NCI-H1105 (cell line): ENCODE results near the gene ATP1A3.
"Not testable (repeated sequence)": the region's sequence is repeated elsewhere in the genome, so short reads cannot be mapped to it uniquely, and the experiment has no call there.

Experiments used
- DNase-seq: peaks from one replicate; lab custom pipeline; 2025; lab: John Stamatoyannopoulos, UW

Gene ATP1A3

GRCh38 chr19:41993612-41994483 lies at the start of gene ATP1A3:
TSS of gene ATP1A3 (minus strand) at chr19:41994230. CDS start at chr19:41994076, 154 bp downstream.
- peak; percentile 59 for DNase-seq

- DNase-seq, result no peak
Observed at GRCh38 chr19:42042455-42043170, 48.6 kb upstream of the ATP1A3 start.

- DNase-seq, result not testable (repeated sequence)
Observed at GRCh38 chr19:42040491-42040890, 46.5 kb upstream of the ATP1A3 start.

GRCh38 chr19:42040031-42040430 lies 46.0 kb upstream of the ATP1A3 start:
- no peak for DNase-seq

GRCh38 chr19:42038666-42039065 lies 44.6 kb upstream of the ATP1A3 start:
- DNase-seq, result no peak

GRCh38 chr19:42037649-42038048 lies 43.6 kb upstream of the ATP1A3 start:
- DNase-seq, result no peak

- peak; percentile 19 for DNase-seq
Observed at GRCh38 chr19:42034640-42035391, 40.8 kb upstream of the ATP1A3 start.

- no peak for DNase-seq
Observed at GRCh38 chr19:42033413-42033812, 39.4 kb upstream of the ATP1A3 start.

GRCh38 chr19:42032431-42032830 lies 38.4 kb upstream of the ATP1A3 start:
- peak; percentile 89 for DNase-seq

- no peak for DNase-seq
Observed at GRCh38 chr19:42030645-42031440, 36.8 kb upstream of the ATP1A3 start.

- no peak for DNase-seq
Observed at GRCh38 chr19:42028304-42029216, 34.5 kb upstream of the ATP1A3 start.

- DNase-seq, result no peak
Observed at GRCh38 chr19:42024622-42025111, 30.6 kb upstream of the ATP1A3 start.

- DNase-seq, result no peak
Observed at GRCh38 chr19:42023943-42024260, 29.9 kb upstream of the ATP1A3 start.

- no peak for DNase-seq
Observed at GRCh38 chr19:42023121-42023942, 29.3 kb upstream of the ATP1A3 start.

GRCh38 chr19:42022616-42023015 lies 28.6 kb upstream of the ATP1A3 start:
- no peak for DNase-seq

GRCh38 chr19:42021185-42021584 lies 27.2 kb upstream of the ATP1A3 start:
- DNase-seq, result no peak

GRCh38 chr19:42018503-42019193 lies 24.6 kb upstream of the ATP1A3 start:
- DNase-seq, result no peak

- no peak for DNase-seq
Observed at GRCh38 chr19:42017040-42017439, 23.0 kb upstream of the ATP1A3 start.

- not testable (repeated sequence) for DNase-seq
Observed at GRCh38 chr19:42012747-42013146, 18.7 kb upstream of the ATP1A3 start.
